ACHN (cell line): ENCODE data around the gene CLCNKB.

Experiments used
- DNase-seq: peaks from one replicate; pipeline ENCODE4 v3.0.0-alpha.2; 2015
- in situ Hi-C: cut with HindIII; loops from 2 replicates; pipeline ENCODE4 v1.10.0; 2017; ENCODE audit warnings: low sequenced_read_pairs, low pct_ligation_motif_present, low pct_unique_long_range_greater_than_20kb

Gene CLCNKB

DNA sequence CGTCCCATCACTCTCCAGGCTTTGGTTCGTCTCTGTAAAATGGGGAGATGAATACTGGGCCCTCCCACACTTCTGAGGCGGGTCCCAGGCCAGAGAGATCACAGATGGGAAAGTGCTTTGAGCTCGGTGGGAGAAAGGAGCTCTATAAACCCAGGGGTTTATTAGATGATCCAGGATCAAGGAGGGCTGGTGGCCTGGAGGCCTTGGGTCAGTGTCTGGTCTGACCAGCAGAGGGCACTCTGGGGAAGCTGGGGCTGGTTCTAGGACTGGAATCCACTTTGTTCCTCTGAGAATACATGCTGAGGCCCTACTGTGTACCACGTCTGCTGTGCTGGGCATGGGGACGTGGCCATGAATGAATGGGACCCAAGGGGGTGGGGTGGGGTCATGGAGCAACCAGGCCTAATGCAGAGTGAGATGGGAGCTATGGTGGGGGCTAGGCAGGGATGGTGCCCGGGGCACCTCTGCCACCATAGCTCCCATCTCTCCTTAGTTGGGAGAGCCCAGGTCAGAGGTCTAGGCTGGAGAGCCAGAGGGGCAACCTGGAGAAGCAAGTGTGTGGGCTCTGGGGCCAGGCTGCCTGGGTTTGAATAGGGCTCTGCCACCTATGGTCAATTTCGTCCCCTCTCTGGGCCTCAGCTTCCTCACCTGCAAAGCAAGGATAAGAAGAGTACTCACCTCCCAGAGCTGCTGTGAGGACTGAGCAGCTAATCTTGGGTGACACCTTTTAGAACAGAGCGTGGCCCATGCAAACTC lies 38.9 kb downstream of the CLCNKB start:
- DNase-seq, result peak; percentile 64
- in situ Hi-C loops, result no loop called here

DNA sequence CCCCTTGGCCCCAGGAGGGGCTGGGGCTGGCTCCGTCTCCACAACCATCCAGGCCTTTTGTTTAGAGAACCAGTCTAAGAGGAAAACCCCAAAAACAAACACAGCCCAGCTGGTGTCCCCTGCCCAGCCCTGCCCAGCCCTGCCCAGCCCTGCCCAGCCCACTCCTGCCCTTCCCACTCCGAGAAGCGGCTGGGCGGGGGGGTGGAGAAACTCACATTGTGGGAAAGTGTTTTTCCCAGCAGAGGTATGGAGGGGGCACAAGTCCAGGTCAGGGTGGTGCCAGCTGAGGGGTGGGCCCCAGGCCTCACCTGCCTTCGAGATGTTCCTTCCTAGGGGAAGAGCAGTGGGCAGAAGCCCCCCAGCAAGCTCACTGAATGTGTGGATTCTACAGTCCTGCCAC lies 39.9 kb downstream of the CLCNKB start:
- DNase-seq, result no peak
- in situ Hi-C loops, result no loop called here

DNA sequence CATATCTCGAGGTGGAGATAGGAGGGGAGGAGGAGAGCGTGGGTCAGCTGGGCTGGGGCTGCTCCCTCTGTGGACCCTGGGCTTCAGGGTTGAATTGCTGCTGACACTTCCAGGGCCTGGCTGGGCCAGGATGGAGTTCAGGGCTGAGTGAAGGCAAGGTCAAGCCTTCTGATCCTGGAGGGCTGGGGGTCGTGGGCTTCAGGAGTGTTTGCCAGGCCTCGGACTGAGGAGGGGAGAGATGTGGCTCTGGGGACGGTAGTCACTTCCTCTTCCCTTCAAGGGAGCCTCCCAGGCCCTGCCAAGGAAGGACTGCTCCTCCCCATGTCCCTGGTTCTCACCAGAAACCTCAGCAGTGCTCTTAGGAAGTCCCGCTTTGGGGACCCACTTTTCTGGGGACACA lies 41.9 kb downstream of the CLCNKB start:
- DNase-seq, result no peak
- in situ Hi-C loops, result no loop called here

DNA sequence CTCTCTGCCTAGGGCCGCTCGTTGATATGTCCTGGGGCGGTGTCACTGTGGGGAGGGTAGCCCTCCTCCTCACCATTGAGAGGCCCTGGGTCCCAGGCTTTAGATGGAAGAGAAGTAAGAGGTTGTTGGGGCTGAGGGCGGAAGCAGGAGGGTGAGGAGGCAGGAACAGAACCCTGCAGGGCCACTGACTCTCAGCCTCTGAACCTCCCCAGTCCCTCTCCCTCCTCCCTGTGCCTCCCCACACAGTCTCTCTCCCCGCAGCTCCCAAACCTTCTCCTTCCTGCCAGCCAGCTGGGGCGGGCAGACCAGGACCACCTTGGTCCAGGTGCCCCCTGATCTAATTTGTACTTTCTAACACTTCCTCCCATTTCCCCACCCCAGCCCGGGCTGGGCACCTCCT lies 44.2 kb downstream of the CLCNKB start:
- in situ Hi-C loops, result no loop called here
- no peak for DNase-seq

DNA sequence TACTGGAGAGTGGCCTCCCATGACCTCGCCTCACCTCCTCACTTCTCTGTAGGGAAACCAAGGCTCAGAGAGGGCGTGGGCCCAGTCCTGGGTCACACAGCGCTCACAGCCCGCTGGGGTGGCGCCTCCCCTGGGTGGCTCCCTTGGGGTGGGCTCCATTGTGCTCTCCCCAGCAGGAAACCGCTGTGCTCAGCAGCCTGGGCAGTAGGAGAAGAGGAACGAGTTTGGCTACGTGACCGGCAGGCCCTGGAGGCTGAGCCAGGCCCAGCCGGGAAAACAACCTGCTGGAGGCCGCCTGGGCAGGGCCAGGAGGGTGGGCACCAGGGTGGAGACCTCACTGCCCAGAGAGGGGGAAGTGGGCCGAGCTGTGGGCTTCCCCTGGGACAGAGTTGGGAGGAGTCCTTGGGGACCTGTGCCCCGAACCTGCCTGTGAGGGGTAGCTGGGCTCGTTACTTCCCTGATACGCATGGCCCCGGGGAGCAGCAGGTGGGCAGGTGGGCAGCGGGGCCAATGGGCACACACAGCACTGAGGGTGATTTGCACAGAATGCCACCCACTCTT lies 44.8 kb downstream of the CLCNKB start:
- in situ Hi-C loops, result no loop called here
- no peak for DNase-seq

DNA sequence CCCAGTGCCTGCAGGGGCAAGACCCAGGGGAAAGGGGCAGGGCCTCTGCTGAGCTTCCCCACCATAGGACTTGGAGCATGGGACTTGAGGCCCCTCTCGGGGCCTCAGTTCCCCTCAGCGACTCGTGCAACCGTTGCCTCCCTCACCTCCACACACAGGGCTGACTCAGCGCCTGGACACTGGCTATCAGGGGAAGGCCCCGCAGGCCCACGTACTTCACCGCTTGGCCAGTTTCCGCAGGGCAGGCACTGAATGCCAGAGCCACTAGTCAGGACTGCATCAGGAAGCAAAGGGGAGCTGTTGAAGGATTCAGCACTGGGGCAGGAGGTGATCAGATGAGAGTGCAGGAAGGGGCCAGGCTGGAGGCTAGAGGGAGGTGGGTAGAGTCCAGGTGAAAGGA lies 45.4 kb downstream of the CLCNKB start:
- peak; percentile 90 for DNase-seq
- in situ Hi-C loops, result no loop called here

DNA sequence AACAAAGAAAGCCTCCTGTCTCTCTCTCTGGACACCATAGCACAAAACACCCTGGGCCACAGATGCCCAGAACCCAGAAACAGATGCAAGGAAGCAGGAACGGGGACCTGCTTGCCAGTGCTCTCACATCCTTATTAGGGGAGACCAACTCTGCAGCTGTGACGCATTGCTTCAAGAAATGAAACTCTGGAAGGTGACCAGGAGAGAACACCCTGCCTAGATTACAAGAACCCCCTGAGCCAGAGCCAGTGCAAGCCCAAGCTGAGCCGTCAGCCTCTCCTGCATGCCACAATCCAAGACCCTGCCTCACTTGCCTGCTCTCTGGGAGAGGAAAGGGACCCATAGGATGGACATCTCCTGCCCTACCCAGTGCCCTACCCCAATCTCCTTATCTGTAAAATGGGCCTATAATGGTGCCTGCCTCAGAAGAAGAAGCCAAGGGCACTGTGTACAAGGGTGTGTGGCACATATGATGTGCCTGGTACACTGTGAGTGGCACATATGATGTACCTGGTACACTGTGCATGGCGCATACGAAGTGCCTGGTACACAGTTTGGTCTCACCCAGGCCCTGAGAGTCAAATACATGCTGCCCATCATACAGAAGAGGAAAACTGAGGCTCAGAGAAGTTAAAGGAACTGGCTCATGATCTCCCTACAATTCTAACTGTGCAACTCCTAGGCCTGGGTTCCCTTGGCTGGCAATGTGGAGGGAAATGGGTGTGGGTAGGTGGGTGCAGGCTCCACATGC lies 46.7 kb downstream of the CLCNKB start:
- DNase-seq, result no peak
- in situ Hi-C loops, result no loop called here

DNA sequence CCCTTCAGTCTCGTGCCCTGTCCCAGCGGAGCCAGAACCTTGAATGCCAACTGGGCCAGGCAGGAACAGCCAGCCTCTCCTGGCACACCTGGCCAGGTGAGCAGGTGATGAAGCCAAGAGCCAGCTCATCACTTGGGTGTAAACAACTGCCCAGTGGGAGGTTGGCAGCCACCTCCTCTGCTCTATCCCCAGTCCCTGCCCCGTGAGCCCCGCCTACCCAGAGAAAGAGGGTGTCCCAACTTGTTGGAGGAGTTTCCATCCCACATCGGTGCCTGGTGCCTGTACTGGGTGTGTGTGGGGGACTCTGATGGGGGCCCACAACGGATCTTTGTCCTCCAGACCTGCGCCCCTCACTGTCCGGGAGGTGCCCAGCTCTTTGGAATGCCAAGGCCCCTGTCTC lies 47.7 kb downstream of the CLCNKB start:
- in situ Hi-C loops, result no loop called here
- DNase-seq, result no peak

DNA sequence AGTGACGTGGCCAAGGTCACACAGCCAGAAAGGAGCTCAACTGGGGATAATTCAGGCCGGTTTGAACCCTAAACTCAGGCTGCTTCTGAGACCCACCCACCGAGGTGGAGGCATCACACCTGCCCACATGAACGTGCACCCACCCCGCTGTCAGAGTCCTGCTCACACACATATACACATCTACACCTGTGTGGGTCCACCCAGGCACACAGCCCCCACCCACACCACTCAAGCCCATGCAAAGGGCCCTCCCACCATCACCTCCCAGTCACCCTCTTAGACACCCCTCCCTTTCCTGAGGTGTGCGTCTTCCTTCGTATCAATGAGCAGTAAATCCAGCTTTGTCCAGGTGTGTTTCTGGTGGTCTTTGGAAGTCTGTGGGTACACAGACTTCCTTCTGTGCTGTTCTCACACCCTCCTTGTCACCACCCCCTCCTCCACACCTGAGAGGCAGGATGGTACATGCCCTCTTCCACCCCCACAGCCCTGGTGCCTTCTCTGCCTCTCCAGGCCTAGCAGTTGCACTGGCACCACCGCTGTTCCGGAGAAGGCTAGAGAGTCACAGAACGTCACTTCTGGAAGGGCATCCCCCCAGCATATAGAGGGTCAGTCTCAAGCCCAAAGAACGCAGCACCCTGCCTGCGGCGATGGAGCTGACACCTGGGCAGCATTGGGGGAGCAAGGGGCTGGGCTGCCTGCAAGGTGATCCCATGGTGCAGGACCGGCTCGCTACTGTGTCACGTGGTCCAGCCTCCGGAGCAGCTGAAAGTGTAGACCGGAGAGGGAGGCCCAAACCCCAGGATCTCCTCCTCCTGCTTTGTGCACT lies 48.7 kb downstream of the CLCNKB start:
- no peak for DNase-seq
- in situ Hi-C loops, result no loop called here

DNA sequence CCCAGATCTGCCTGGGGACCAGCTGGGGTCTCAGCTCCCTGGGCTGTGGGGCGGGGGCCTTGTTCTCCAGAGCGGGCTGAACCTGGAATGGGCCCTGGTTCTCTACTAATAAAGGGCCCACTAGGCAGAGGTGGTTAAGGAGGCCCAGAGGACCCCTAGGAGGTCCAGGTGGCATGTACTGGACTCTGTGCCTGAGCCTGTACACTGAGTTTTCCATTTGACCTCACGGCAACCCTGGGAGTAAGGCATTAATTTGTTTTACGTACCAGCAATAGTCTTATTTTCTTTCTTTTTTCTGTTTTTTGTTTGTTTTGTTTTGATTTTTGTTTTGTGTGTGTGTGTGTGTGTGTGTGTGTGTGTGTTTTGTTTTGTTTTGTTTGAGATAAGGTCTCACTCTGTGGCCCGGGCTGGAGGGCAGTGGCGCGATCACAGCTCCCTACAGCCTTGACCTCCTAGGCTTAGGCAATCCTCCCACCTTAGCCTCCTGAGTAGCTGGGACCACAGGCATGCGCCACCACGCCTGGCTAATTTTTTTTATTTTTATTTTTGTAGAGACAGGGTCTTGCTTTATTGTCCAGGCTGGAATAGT lies 49.4 kb downstream of the CLCNKB start:
- in situ Hi-C loops, result no loop called here

DNA sequence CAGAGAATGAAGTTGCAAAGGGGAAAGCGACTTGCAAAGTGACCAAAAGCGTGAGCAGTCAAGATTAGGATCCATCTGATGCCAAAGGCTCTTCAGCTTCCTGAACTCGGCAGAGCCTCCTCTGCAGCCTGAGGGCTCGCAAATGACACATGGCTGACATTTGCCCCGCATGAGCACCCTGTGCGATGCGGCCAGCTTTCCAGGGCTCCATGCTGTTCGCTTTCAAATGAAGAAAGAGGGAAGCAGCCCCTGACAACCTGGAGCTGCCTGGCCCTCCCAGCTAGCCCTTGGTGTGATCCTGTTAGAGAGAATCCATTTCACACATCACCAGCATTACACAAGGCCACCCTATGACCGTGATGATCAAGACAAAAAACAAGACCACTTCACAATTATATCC lies 50.0 kb downstream of the CLCNKB start:
- no peak for DNase-seq
- in situ Hi-C loops, result no loop called here

More for the DNA sequence above, 49.4 kb downstream of the CLCNKB start:
- no peak for DNase-seq

DNA sequence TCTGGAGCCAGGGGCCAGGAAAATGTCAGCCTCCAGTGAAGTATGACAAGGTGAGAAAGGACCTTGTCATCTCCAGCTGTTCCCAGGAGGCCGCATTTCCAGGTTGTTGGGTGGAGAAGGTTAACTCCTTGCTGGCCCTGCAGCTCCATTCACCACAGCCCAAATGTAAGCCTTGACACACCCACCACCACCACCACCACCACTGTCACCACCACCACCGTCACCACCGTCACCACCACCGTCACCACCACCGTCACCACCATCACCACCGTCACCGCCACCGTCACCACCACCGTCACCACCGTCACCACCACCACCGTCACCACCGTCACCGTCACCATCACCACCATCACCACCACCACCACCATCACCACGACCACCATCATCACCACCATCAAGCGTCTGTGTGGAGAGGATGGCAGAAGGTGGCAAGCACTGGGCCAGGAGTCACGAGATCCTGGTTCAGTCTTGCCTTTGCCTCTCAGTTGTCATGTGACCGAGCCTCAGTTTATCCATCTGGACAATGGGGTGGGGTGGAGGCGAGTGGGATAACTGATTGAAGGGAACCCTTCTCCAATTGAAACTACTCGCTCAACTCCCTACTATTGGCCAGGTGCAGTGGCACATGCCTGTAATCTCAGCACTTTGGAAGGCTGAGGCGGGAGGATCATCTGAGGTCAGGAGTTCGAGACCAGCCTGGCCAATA lies 51.0 kb downstream of the CLCNKB start:
- in situ Hi-C loops, result no loop called here
- no peak for DNase-seq

DNA sequence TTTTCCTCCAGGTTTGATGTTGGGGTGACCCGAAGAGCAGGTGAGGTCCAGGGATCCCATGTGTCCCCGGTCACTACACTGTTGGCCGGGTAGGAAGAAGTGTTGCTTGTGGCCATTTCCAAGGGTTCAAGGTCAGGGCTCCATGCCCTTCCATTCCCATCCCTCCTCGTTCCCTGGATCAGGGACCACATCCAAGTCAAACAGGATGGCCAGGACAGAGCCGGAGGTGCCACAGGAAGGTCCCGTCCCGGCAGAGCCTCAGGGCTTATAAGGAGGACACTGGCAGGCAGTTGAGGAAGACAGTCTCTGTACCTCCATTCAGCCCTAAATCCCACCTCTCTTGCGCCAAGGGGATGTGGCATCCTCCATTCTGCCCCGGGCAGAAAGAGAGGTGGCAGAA lies 51.9 kb downstream of the CLCNKB start:
- DNase-seq, result no peak
- in situ Hi-C loops, result no loop called here

DNA sequence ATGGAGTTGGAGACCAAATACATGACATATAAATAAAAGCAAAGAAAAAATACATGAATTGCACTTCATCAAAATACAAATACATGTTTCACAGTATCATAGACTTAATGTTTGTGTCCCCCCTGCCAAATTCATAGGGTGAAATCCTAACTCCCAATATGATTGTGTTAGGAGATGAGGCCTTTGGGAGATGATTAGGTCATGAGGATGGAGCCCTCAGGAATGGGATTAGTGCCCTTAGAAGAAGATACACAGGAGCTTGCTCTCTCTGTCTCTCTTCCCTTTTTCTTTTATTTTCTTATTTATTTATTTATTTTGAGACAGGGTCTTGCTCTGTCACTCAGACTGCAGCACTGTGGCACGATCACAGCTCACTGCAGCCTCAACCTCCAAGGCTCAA lies 55.8 kb downstream of the CLCNKB start:
- in situ Hi-C loops, result no loop called here

DNA sequence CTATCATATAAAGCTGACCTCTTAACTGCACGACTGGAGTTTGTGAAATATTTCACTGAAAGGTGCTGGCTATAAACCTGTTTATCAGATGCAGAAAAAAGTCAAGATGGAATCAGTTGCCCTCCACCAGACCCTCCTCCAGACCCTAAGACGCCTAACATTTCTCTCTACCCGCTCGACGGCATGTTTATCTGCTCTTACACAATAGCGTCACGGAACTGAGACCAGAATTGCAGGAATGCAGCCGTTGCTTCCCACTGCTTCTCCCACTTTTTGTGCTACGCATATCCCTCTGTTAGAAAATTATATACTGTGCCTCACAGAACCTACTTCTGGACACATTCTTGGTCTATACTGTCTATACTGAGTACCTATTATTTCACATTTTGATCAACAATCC lies 58.0 kb downstream of the CLCNKB start:
- in situ Hi-C loops, result no loop called here

More for the DNA sequence above, 55.8 kb downstream of the CLCNKB start:
- no peak for DNase-seq

More for the DNA sequence above, 58.0 kb downstream of the CLCNKB start:
- DNase-seq, result no peak
